PC-3 (cell line): Measurements from ENCODE around the gene RBMX. TPM values are rescaled to one million over a fixed set of nuclear protein-coding genes. Genes with fewer than 3 reads are reported as not detected.
A peak's percentile ranks its signal among the peaks of the same experiment; 100 is the strongest.

ENCODE experiments used
- ATAC-seq: fragments of 200-7000 bp; cut with Tn5 transposase; 2 replicates; pipeline ENCODE4 v1.9.1; 2020; ENCODE audit warnings: mild to moderate bottlenecking, moderate library complexity
- BruUV-seq: library from RNA; stranded (reverse); fragments of 400-500 nt; replicated peaks from 2 replicates; lab custom pipeline; 2021; lab: Mats Ljungman, UMichigan
- CTCF ChIA-PET: fragments of 300-600 bp; sonication (Branson Sonifier 250); formaldehyde crosslinking; loops from one replicate; lab custom pipeline; 2022; ENCODE audit warnings: antibody characterized with exemption; lab: Charles Lee
- POLR2A ChIA-PET: fragments of 300-600 bp; sonication (Branson Sonifier 250); formaldehyde crosslinking; loops from one replicate; lab custom pipeline; 2022; ENCODE audit warnings: antibody characterized with exemption; ENCODE audit not compliant: unreplicated experiment; lab: Charles Lee
- DNase-seq: peaks from one replicate; pipeline ENCODE4 v3.0.0-alpha.2; 2015
- H2AFZ ChIP-seq: fragments of 300-600 bp; sonication (generic); 2 replicates; pipeline ENCODE4 v1.6.0; 2016; ENCODE audit warnings: antibody characterized with exemption, low read length
- H3F3A ChIP-seq: fragments of 300-600 bp; sonication (generic); one replicate; pipeline ENCODE4 v1.6.0; 2017; ENCODE audit warnings: antibody characterized with exemption, low read length, control low read depth, mild to moderate bottlenecking; ENCODE audit not compliant: unreplicated experiment
- H3K27ac ChIP-seq: fragments of 300-600 bp; sonication (generic); 2 replicates; pipeline ENCODE4 v1.5.1; 2016; ENCODE audit warnings: mild to moderate bottlenecking, low read length
- H3K27me3 ChIP-seq: fragments of 300-600 bp; sonication (generic); 2 replicates; pipeline ENCODE4 v1.6.1; 2016; ENCODE audit warnings: low read length, mixed read lengths
- H3K36me3 ChIP-seq: fragments of 300-600 bp; sonication (generic); 2 replicates; pipeline ENCODE4 v1.6.1; 2016; ENCODE audit warnings: low read depth, mixed run types, low read length, mixed read lengths
- H3K4me1 ChIP-seq: fragments of 300-600 bp; sonication (generic); 2 replicates; pipeline ENCODE4 v1.5.1; 2016; ENCODE audit warnings: low read length; ENCODE audit not compliant: insufficient read depth
- H3K4me2 ChIP-seq: fragments of 300-600 bp; sonication (generic); 2 replicates; pipeline ENCODE4 v1.6.0; 2016; ENCODE audit warnings: low read length
- H3K4me3 ChIP-seq: fragments of 300-600 bp; sonication (generic); 2 replicates; pipeline ENCODE4 v1.5.1; 2016; ENCODE audit warnings: mild to moderate bottlenecking, low read length, mixed read lengths
- H3K79me2 ChIP-seq: fragments of 300-600 bp; sonication (generic); 2 replicates; pipeline ENCODE4 v1.6.1; 2017; ENCODE audit warnings: low read length, mixed read lengths
- H3K9ac ChIP-seq: fragments of 300-600 bp; sonication (generic); 2 replicates; pipeline ENCODE4 v1.6.0; 2016; ENCODE audit warnings: mild to moderate bottlenecking, low read length
- H3K9me2 ChIP-seq: fragments of 300-600 bp; sonication (generic); replicated peaks from 2 replicates; pipeline ENCODE4 v1.6.1; 2016; ENCODE audit warnings: mixed run types, low read length, mixed read lengths
- H3K9me3 ChIP-seq: fragments of 300-600 bp; sonication (generic); 2 replicates; pipeline ENCODE4 v1.6.1; 2016; ENCODE audit warnings: low read length, mixed read lengths
- H4K20me1 ChIP-seq: fragments of 300-600 bp; sonication (generic); 2 replicates; pipeline ENCODE4 v1.6.1; 2016; ENCODE audit warnings: low read length, mixed read lengths
- CTCF ChIP-seq: fragments of 300-600 bp; sonication (generic); conservative IDR thresholded peaks from 2 replicates; pipeline ENCODE4 v1.5.1; 2017; ENCODE audit warnings: antibody characterized with exemption, low read depth, mild to moderate bottlenecking, low read length
- EZH2 ChIP-seq: fragments of 300-600 bp; sonication (generic); IDR thresholded peaks from one replicate; pipeline ENCODE4 v1.6.1; 2017; ENCODE audit warnings: antibody characterized with exemption, mild to moderate bottlenecking, low read length; ENCODE audit not compliant: unreplicated experiment
- EZH2phosphoT487 ChIP-seq: fragments of 300-600 bp; sonication (generic); IDR thresholded peaks from 2 replicates; pipeline ENCODE4 v1.6.1; 2018; ENCODE audit warnings: mild to moderate bottlenecking, antibody characterized with exemption, low read length, borderline replicate concordance
- intact Hi-C: fragments of 100-400 bp; cut with micrococcal nuclease; formaldehyde crosslinking; loops from 2 replicates; pipeline ENCODE4 v1.9.0; 2023
- total RNA-seq: library from RNA; depleted of rRNA; stranded (reverse); fragments of >200 nt; gene quantifications from 2 replicates; pipeline ENCODE4 v1.2.3, GENCODE V29; 2014

Gene RBMX
- total RNA-seq, 1 experiment from 2014 or later = 288 TPM

DNA sequence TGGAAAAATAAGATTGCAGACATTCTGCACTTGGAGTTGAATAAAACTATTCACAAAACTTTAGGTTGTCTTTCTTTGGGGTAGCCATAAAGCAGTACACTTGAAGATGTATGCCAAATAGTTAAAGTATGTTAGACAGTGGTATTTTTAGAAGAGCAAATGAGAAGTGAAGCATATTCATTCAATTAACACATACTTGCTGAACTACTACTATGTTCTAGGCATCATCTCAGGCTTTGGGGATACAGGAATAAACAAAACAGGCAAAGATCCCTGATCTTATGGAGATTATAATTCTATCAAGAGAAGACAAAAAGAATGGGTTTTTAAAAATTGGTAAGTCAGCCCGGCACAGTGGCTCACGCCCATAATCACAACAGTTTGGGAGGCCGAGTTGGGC is 29.0 kb downstream of the RBMX start:
- Histone ChIP-seq H3K9ac (no peak overlapping the region), H3K4me2 (no peak overlapping the region), H3K9me3 (no peaks in the 10 kb centered on the region), H3K9me2 (no peaks in the 10 kb centered on the region), H3F3A (no peaks in the 10 kb centered on the region), H3K4me3 (no peak overlapping the region), H3K27ac (no peak overlapping the region), H3K4me1 (no peaks in the 10 kb centered on the region), H2AFZ (no peak overlapping the region), H4K20me1 (no peaks in the 10 kb centered on the region), H3K36me3 (peaks cover 4% of the 10 kb centered on the region), H3K79me2 (no peaks in the 10 kb centered on the region), H3K27me3 (no peaks in the 10 kb centered on the region)
- TF ChIP-seq EZH2 (no peak), CTCF (no peak), EZH2phosphoT487 (no peak)
- ChIA-PET POLR2A (no interaction called here), CTCF (no interaction called here)
- no TSS peak for BruUV-seq
- DNase-seq (no peak), ATAC-seq (no peak)
- intact Hi-C loops = loop anchor here (5.0 kb wide), 1 partner anchor 84 kb away; no protein-coding TSS in a partner anchor

- Histone ChIP-seq H4K20me1 (no peaks in the 10 kb centered on the region), H3K9me2 (no peaks in the 10 kb centered on the region), H3K4me1 (no peaks in the 10 kb centered on the region), H2AFZ (no peak overlapping the region), H3K9me3 (no peaks in the 10 kb centered on the region), H3K9ac (no peak overlapping the region), H3K27me3 (no peaks in the 10 kb centered on the region), H3K4me3 (no peak overlapping the region), H3K36me3 (peaks cover 4% of the 10 kb centered on the region), H3K27ac (no peak overlapping the region), H3K79me2 (no peaks in the 10 kb centered on the region), H3F3A (no peaks in the 10 kb centered on the region), H3K4me2 (no peak overlapping the region)
- CTCF ChIA-PET = interaction anchor here (0.6 kb wide), 1 partner anchor 896 kb away, joined by 4 read pairs; no protein-coding TSS in a partner anchor
- intact Hi-C loops = loop anchor here (5.0 kb wide), 1 partner anchor 83 kb away; no protein-coding TSS in a partner anchor
- POLR2A ChIA-PET = no interaction called here
- peak; percentile 43; the same call in 1 of the 2 replicates for ATAC-seq
- TF ChIP-seq EZH2 (no peak), EZH2phosphoT487 (no peak), CTCF (no peak)
- no peak for DNase-seq
- BruUV-seq = no TSS peak
These were observed 29.9 kb downstream of the RBMX start for GRCh38 chrX:136850441-136851175.

GRCh38 chrX:136849395-136849794 is 31.1 kb downstream of the RBMX start:
- TF ChIP-seq EZH2phosphoT487 (no peak), EZH2 (no peak), CTCF (no peak)
- H2AFZ ChIP-seq = no peak overlapping the region
- no peak overlapping the region for H3K4me2 ChIP-seq
- H3K36me3 ChIP-seq = peaks cover 4% of the 10 kb centered on the region
- H3K4me3 ChIP-seq = no peak overlapping the region
- no peaks in the 10 kb centered on the region for H3K4me1 ChIP-seq
- no peaks in the 10 kb centered on the region for H3F3A ChIP-seq
- H3K9me2 ChIP-seq = no peaks in the 10 kb centered on the region
- H4K20me1 ChIP-seq = no peaks in the 10 kb centered on the region
- H3K27ac ChIP-seq = no peak overlapping the region
- no peaks in the 10 kb centered on the region for H3K9me3 ChIP-seq
- ChIA-PET POLR2A (no interaction called here), CTCF (no interaction called here)
- no peaks in the 10 kb centered on the region for H3K79me2 ChIP-seq
- DNase-seq = no peak
- no TSS peak for BruUV-seq
- no peak overlapping the region for H3K9ac ChIP-seq
- ATAC-seq = no peak
- intact Hi-C loops = no loop called here
- H3K27me3 ChIP-seq = no peaks in the 10 kb centered on the region
